GM23338 (cell line): ENCODE measurements around the gene SPRR1A. TPM values are rescaled to one million over a fixed set of nuclear protein-coding genes. Genes with fewer than 3 reads are reported as not detected.

Source experiments
- ATAC-seq: fragments of 200-7000 bp; cut with Tn5 transposase; 3 replicates; pipeline ENCODE4 v1.9.1; 2020
- DNase-seq: peaks from one replicate; pipeline ENCODE4 v3.0.0-alpha.2; 2015; ENCODE audit warnings: low spot score
- H2AFZ ChIP-seq: fragments of 200-600 bp; sonication (generic); 2 replicates; pipeline ENCODE4 v1.8.0; 2016; ENCODE audit warnings: antibody characterized with exemption, mild to moderate bottlenecking, moderate library complexity
- H3F3A ChIP-seq: fragments of 200-600 bp; sonication (generic); replicated peaks from 2 replicates; pipeline ENCODE4 v1.8.0; 2017; ENCODE audit warnings: antibody characterized with exemption, mixed run types, low read depth
- H3K27ac ChIP-seq: fragments of 200-600 bp; sonication (generic); 2 replicates; pipeline ENCODE4 v1.6.1; 2016; ENCODE audit warnings: low read depth
- H3K27me3 ChIP-seq: fragments of 200-600 bp; sonication (generic); 2 replicates; pipeline ENCODE4 v1.8.0; 2016; ENCODE audit warnings: mild to moderate bottlenecking, mixed run types, moderate library complexity; ENCODE audit not compliant: insufficient read depth
- H3K36me3 ChIP-seq: fragments of 200-600 bp; sonication (generic); 2 replicates; pipeline ENCODE4 v1.8.0; 2016; ENCODE audit warnings: mild to moderate bottlenecking; ENCODE audit not compliant: insufficient read depth
- H3K4me1 ChIP-seq: fragments of 200-600 bp; sonication (generic); 2 replicates; pipeline ENCODE4 v1.8.0; 2016; ENCODE audit warnings: mild to moderate bottlenecking, moderate library complexity; ENCODE audit not compliant: insufficient read depth
- H3K4me2 ChIP-seq: fragments of 200-600 bp; sonication (generic); 2 replicates; pipeline ENCODE4 v1.7.1; 2017; ENCODE audit warnings: mixed run types
- H3K4me3 ChIP-seq: fragments of 200-600 bp; sonication (generic); 2 replicates; pipeline ENCODE4 v1.6.1; 2016; ENCODE audit warnings: mixed run types
- H3K79me2 ChIP-seq: fragments of 200-600 bp; sonication (generic); replicated peaks from 2 replicates; pipeline ENCODE4 v1.8.0; 2017; ENCODE audit warnings: mild to moderate bottlenecking; ENCODE audit not compliant: insufficient read depth
- H3K9me2 ChIP-seq: fragments of 200-600 bp; sonication (generic); 2 replicates; pipeline ENCODE4 v1.8.0; 2017; ENCODE audit not compliant: insufficient read depth
- H4K20me1 ChIP-seq: fragments of 200-600 bp; sonication (generic); replicated peaks from 2 replicates; pipeline ENCODE4 v1.8.0; 2017; ENCODE audit warnings: mild to moderate bottlenecking; ENCODE audit not compliant: insufficient read depth
- H3K27ac Mint-ChIP-seq: 2 replicates; pipeline ENCODE4 v1.8.0; 2020; ENCODE audit warnings: inconsistent platforms, mild to moderate bottlenecking, moderate library complexity, mixed read lengths
- H3K27me3 Mint-ChIP-seq: 3 replicates; pipeline ENCODE4 v1.8.0; 2022; ENCODE audit warnings: low read depth, mild to moderate bottlenecking, moderate library complexity, mixed read lengths, inconsistent platforms; ENCODE audit not compliant: insufficient read depth, poor library complexity
- H3K36me3 Mint-ChIP-seq: 3 replicates; pipeline ENCODE4 v1.8.0; 2021; ENCODE audit warnings: low read depth, mild to moderate bottlenecking, inconsistent platforms, moderate library complexity, mixed read lengths
- H3K4me1 Mint-ChIP-seq: 3 replicates; pipeline ENCODE4 v1.8.0; 2020; ENCODE audit warnings: mild to moderate bottlenecking, inconsistent platforms, mixed read lengths
- H3K4me3 Mint-ChIP-seq: 3 replicates; pipeline ENCODE4 v1.8.0; 2021; ENCODE audit warnings: moderate library complexity, mild to moderate bottlenecking, inconsistent platforms, mixed read lengths
- H3K9me3 Mint-ChIP-seq: 3 replicates; pipeline ENCODE4 v1.8.0; 2020; ENCODE audit warnings: moderate library complexity, mild to moderate bottlenecking, inconsistent platforms, mixed read lengths
- CTCF ChIP-seq, 2 experiments: fragments of 200-600 bp in 1 of 2; sonication (generic) in 1 of 2; conservative IDR thresholded peaks; 2 replicates each; pipeline versions ENCODE4 v1.5.1 to v1.6.1; 2016 to 2017; ENCODE audit warnings: antibody characterized with exemption in 2 of 2, low read depth in 2 of 2, mild to moderate bottlenecking in 2 of 2, moderate library complexity in 1 of 2
- EZH2phosphoT487 ChIP-seq: fragments of 200-600 bp; sonication (generic); IDR thresholded peaks from one replicate; pipeline ENCODE4 v1.8.1; 2018; ENCODE audit warnings: antibody characterized with exemption; ENCODE audit not compliant: unreplicated experiment
- JUNB ChIP-seq: IDR thresholded peaks from one replicate; pipeline ENCODE4 v1.6.1; 2016; ENCODE audit warnings: antibody characterized with exemption; ENCODE audit not compliant: unreplicated experiment
- NANOG ChIP-seq: IDR thresholded peaks from 2 replicates; pipeline ENCODE4 v1.6.1; 2016; ENCODE audit warnings: antibody characterized with exemption, borderline replicate concordance
- REST ChIP-seq: IDR thresholded peaks from one replicate; pipeline ENCODE4 v1.6.1; 2018; ENCODE audit warnings: antibody characterized with exemption; ENCODE audit not compliant: unreplicated experiment
- ZNF114 ChIP-seq: fragments of 250-450 bp; sonication (Bioruptor Pico); IDR thresholded peaks from 2 replicates; pipeline ENCODE4 v1.5.0; 2020; ENCODE audit warnings: mild to moderate bottlenecking, moderate library complexity
- ZNF331 ChIP-seq: fragments of 250-450 bp; sonication (Bioruptor Pico); IDR thresholded peaks from 2 replicates; pipeline ENCODE4 v1.5.0; 2020; ENCODE audit warnings: low read depth, mild to moderate bottlenecking, moderate library complexity
- polyA plus RNA-seq: library from polyadenylated mRNA; unstranded; fragments of >200 nt; fragmentation: Nextera tagmentation; extraction: Ambion mirVana; gene quantifications from 2 replicates; pipeline ENCODE4 v1.2.1, GENCODE V29; 2016
- total RNA-seq: library from RNA; depleted of rRNA; stranded (reverse); fragments of >200 nt; shearing (Covaris generic); gene quantifications from 2 replicates; pipeline ENCODE4 v1.2.3, GENCODE V29; 2014
- TF ChIP-seq, protein P1 (sequence below): fragments of 250-450 bp; sonication (Bioruptor Pico); IDR thresholded peaks from 2 replicates; pipeline ENCODE4 v1.5.0; 2020; ENCODE audit warnings: mild to moderate bottlenecking, moderate library complexity

The SPRR1A gene
- total and polyA plus RNA-seq, 2 experiments from 2014 or later, result not detected

DNA sequence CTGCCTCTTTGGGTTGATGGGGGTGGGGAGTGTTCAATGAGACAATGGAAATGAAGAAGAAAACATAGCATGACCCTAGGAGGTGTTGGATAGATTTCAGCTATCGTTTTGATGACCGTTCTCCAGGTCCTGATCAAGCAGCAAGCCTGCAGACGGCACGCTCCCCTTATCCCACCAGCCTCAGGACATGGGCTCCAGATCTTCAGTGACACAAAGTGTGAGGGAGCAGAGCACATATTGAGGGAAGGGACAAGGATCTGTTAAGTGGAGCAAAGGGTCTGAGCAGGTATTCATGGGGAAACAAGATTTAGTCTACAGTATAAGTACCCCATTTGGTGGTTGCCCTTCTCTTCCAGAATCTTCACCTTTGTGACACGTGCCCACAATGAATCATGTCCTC lies 32.2 kb upstream of the SPRR1A start (continued):
- no peak for TF ChIP-seq REST
- TF ChIP-seq JUNB, result no peak
- TF ChIP-seq NANOG, result no peak
- TF ChIP-seq CTCF (conservative IDR thresholded peaks at IDR 0.05; ENCODE audit: low read depth in 2 of 2), result no peak

DNA sequence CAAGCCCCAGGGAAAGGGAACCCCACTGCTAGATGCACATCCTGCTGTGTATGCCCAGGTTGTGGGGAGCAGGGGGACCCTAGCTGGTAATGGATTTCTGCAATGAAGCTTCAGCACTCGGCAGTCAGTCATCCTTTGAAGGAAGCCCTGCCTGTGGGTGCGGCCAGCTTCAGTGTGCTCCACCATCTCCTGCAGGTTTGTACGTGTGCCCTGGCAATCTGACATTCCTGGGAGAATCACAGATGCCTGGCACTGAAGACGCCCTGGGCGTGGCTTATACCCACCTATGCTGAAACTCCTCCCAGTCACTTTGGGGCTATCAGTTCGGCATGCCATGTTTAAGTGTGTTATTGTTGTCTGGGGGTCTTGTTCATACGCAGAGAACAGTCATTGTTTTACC lies 30.1 kb upstream of the SPRR1A start:
- no peak overlapping the region for H3K4me2 ChIP-seq
- Mint-ChIP-seq H3K27me3 (peaks cover 4% of the 10 kb centered on the region), H3K27ac (no peak overlapping the region), H3K9me3 (0 out of 3 replicates have a peak, but pooled peaks cover 4% of the 10 kb centered on the region), H3K4me1 (no peaks in the 10 kb centered on the region), H3K4me3 (no peak overlapping the region), H3K36me3 (no peaks in the 10 kb centered on the region; the same call in 2 of the 3 replicates)
- H3K9me2 ChIP-seq, result no peaks in the 10 kb centered on the region
- ATAC-seq, result no peak
- H3K36me3 ChIP-seq, result no peaks in the 10 kb centered on the region
- no peaks in the 10 kb centered on the region for H4K20me1 ChIP-seq
- no peaks in the 10 kb centered on the region for H3K27me3 ChIP-seq
- H3K27ac ChIP-seq, result no peak overlapping the region
- H3K4me3 ChIP-seq, result no peak overlapping the region
- H3K79me2 ChIP-seq, result no peaks in the 10 kb centered on the region
- no peak overlapping the region for H2AFZ ChIP-seq
- H3K4me1 ChIP-seq, result no peaks in the 10 kb centered on the region
- no peaks in the 10 kb centered on the region for H3F3A ChIP-seq
- no peak for DNase-seq
- no peak for TF ChIP-seq NANOG
- no peak for TF ChIP-seq EZH2phosphoT487
- TF ChIP-seq, protein P1, sequence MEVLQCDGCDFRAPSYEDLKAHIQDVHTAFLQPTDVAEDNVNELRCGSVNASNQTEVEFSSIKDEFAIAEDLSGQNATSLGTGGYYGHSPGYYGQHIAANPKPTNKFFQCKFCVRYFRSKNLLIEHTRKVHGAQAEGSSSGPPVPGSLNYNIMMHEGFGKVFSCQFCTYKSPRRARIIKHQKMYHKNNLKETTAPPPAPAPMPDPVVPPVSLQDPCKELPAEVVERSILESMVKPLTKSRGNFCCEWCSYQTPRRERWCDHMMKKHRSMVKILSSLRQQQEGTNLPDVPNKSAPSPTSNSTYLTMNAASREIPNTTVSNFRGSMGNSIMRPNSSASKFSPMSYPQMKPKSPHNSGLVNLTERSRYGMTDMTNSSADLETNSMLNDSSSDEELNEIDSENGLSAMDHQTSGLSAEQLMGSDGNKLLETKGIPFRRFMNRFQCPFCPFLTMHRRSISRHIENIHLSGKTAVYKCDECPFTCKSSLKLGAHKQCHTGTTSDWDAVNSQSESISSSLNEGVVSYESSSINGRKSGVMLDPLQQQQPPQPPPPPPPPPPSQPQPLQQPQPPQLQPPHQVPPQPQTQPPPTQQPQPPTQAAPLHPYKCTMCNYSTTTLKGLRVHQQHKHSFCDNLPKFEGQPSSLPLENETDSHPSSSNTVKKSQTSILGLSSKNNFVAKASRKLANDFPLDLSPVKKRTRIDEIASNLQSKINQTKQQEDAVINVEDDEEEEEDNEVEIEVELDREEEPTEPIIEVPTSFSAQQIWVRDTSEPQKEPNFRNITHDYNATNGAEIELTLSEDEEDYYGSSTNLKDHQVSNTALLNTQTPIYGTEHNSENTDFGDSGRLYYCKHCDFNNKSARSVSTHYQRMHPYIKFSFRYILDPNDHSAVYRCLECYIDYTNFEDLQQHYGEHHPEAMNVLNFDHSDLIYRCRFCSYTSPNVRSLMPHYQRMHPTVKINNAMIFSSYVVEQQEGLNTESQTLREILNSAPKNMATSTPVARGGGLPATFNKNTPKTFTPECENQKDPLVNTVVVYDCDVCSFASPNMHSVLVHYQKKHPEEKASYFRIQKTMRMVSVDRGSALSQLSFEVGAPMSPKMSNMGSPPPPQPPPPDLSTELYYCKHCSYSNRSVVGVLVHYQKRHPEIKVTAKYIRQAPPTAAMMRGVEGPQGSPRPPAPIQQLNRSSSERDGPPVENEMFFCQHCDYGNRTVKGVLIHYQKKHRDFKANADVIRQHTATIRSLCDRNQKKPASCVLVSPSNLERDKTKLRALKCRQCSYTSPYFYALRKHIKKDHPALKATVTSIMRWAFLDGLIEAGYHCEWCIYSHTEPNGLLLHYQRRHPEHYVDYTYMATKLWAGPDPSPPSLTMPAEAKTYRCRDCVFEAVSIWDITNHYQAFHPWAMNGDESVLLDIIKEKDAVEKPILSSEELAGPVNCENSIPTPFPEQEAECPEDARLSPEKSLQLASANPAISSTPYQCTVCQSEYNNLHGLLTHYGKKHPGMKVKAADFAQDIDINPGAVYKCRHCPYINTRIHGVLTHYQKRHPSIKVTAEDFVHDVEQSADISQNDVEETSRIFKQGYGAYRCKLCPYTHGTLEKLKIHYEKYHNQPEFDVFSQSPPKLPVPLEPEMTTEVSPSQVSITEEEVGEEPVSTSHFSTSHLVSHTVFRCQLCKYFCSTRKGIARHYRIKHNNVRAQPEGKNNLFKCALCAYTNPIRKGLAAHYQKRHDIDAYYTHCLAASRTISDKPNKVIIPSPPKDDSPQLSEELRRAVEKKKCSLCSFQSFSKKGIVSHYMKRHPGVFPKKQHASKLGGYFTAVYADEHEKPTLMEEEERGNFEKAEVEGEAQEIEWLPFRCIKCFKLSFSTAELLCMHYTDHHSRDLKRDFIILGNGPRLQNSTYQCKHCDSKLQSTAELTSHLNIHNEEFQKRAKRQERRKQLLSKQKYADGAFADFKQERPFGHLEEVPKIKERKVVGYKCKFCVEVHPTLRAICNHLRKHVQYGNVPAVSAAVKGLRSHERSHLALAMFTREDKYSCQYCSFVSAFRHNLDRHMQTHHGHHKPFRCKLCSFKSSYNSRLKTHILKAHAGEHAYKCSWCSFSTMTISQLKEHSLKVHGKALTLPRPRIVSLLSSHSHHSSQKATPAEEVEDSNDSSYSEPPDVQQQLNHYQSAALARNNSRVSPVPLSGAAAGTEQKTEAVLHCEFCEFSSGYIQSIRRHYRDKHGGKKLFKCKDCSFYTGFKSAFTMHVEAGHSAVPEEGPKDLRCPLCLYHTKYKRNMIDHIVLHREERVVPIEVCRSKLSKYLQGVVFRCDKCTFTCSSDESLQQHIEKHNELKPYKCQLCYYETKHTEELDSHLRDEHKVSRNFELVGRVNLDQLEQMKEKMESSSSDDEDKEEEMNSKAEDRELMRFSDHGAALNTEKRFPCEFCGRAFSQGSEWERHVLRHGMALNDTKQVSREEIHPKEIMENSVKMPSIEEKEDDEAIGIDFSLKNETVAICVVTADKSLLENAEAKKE (CRISPR knock-in tag), result no peak
- no peak for TF ChIP-seq ZNF331 (CRISPR knock-in tag)
- TF ChIP-seq ZNF114 (CRISPR knock-in tag), result no peak
- no peak for TF ChIP-seq JUNB
- TF ChIP-seq REST, result no peak
